NB4 (cell line): ENCODE data around the gene SLC36A3.

Experiments used
- POLR2A ChIP-seq: IDR thresholded peaks from 2 replicates; pipeline ENCODE4 v1.6.1; 2011; ENCODE audit warnings: mild to moderate bottlenecking; ENCODE audit not compliant: insufficient read length; ENCODE audit errors: extremely low read depth
- TF ChIP-seq, protein P1 (sequence below): IDR thresholded peaks from one replicate; pipeline ENCODE4 v1.5.1; 2012; ENCODE audit warnings: low read depth, low read length

DNA sequence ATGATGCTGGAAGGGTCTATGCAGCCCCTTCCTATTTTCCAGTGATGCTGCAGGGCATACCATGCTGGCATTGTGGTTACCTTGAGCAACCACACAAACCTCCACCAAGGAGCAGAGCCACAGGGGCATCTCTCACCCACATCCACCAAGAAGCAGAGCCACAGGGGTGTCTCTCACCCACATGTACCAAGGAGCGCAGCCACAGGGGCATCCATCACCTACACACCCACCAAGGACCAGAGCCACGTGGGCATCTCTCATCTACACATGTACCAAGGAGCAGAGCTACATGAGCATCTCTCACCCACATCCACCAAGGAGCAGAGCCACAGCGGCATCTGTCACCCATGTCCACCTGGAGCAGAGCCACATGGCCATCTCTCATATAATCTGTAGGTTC lies 59.4 kb downstream of the SLC36A3 start:
- TF ChIP-seq, protein P1, sequence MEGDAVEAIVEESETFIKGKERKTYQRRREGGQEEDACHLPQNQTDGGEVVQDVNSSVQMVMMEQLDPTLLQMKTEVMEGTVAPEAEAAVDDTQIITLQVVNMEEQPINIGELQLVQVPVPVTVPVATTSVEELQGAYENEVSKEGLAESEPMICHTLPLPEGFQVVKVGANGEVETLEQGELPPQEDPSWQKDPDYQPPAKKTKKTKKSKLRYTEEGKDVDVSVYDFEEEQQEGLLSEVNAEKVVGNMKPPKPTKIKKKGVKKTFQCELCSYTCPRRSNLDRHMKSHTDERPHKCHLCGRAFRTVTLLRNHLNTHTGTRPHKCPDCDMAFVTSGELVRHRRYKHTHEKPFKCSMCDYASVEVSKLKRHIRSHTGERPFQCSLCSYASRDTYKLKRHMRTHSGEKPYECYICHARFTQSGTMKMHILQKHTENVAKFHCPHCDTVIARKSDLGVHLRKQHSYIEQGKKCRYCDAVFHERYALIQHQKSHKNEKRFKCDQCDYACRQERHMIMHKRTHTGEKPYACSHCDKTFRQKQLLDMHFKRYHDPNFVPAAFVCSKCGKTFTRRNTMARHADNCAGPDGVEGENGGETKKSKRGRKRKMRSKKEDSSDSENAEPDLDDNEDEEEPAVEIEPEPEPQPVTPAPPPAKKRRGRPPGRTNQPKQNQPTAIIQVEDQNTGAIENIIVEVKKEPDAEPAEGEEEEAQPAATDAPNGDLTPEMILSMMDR = no peak
- no peak for TF ChIP-seq POLR2A
